ENCODE data around the gene HYAL3. TPM values are rescaled to one million over a fixed set of nuclear protein-coding genes. Genes with fewer than 3 reads are reported as not detected.
A peak's percentile ranks its signal among the peaks of the same experiment; 100 is the strongest.

Gene HYAL3
- total and polyA plus RNA-seq, 2 of the 13 experiments (the other 11 are each of a cell fraction or from before 2014, with no cell fraction given) = 5.5 to 10.4 TPM

DNA sequence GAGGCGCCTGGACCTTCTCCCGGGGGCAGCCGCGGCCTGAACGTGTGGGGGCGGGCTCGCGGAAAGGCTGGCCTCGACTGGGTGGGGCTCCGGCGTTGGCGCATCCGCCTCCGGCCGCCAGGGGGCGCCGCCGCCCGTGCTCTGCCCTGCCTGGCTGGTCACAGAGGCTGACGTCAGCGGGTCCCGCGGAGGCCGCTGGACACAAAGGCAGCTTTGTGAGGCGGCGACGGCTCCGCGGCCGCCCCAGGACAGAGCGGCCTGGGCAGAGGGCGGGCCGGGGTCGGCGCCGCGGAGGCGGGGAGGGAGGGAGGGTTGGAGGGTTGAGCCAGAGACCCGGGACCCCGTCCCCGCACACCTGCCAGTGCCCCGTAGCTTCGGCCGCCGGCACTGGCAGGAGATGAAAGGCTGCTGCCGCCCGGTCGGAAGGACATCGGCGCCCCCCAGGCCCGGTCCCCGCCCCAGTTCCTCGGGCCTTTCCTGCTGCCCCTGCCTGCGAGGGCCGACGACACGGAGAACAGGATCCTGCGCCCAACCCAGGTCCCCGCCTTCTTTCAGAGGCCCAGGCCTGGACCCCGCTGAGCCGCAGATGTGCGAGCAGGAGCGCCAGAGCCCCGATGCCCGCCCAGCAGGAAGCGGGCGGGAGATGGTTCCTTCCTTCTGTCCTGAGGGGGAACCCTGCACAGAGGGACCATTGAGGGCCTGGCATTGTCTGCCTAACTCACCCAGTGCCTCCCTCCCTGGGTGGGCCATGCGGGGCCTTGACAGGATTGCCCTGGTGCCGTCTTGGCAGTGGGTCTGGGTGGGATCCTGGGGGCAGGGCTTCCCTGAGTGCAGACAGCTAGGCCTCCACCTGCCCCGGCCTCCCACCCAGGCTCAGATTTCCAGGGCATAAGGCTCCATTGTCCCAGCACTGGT is 38.9 kb downstream of the HYAL3 start (continued):
- TF ChIP-seq ZBTB14 (CRISPR knock-in tag; IDR thresholded peaks at IDR 0.05) (0 out of 2 replicates have a peak, but pooled peaks have one; percentile 38), TBX2 (CRISPR knock-in tag; IDR thresholded peaks at IDR 0.05; ENCODE audit: borderline replicate concordance) (peak; percentile 97), HNF4A (CRISPR knock-in tag; IDR thresholded peaks at IDR 0.05) (peak; percentile 72), ZNF207 (IDR thresholded peaks at IDR 0.05; ENCODE audit: borderline replicate concordance) (no peak), ZNF205 (CRISPR knock-in tag; IDR thresholded peaks at IDR 0.05) (0 out of 2 replicates have a peak, but pooled peaks have one; percentile 71), ISL2 (CRISPR knock-in tag; IDR thresholded peaks at IDR 0.05) (peak; percentile 87), TBX3 (IDR thresholded peaks at IDR 0.05; ENCODE audit: borderline replicate concordance) (no peak), PRMT3 (CRISPR knock-in tag; IDR thresholded peaks at IDR 0.05; ENCODE audit: borderline replicate concordance, low read depth) (no peak; the same call in 1 of the 2 replicates), RBM39 (IDR thresholded peaks at IDR 0.05; ENCODE audit: low read depth, low read length, poor library complexity, severe bottlenecking) (peak; percentile 67), ZBTB42 (CRISPR knock-in tag; IDR thresholded peaks at IDR 0.05) (peak; percentile 66; the same call in 1 of the 2 replicates), DR1 (CRISPR knock-in tag; IDR thresholded peaks at IDR 0.05) (0 out of 2 replicates have a peak, but pooled peaks have one; percentile 58), ZNF230 (CRISPR knock-in tag; IDR thresholded peaks at IDR 0.05) (no peak), ZFYVE20 (CRISPR knock-in tag; IDR thresholded peaks at IDR 0.05; ENCODE audit: borderline replicate concordance, low read depth) (no peak), ZNF33A (CRISPR knock-in tag; IDR thresholded peaks at IDR 0.05; ENCODE audit: borderline replicate concordance) (no peak), SOX6 (IDR thresholded peaks at IDR 0.05) (no peak), SOX6 (CRISPR knock-in tag; IDR thresholded peaks at IDR 0.05) (peak; percentile 62; the same call in 1 of the 2 replicates)
- TF ChIP-seq, protein P1, sequence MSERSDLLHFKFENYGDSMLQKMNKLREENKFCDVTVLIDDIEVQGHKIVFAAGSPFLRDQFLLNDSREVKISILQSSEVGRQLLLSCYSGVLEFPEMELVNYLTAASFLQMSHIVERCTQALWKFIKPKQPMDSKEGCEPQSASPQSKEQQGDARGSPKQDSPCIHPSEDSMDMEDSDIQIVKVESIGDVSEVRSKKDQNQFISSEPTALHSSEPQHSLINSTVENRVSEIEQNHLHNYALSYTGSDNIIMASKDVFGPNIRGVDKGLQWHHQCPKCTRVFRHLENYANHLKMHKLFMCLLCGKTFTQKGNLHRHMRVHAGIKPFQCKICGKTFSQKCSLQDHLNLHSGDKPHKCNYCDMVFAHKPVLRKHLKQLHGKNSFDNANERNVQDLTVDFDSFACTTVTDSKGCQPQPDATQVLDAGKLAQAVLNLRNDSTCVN (CRISPR knock-in tag; IDR thresholded peaks at IDR 0.05; ENCODE audit: borderline replicate concordance) = 0 out of 2 replicates have a peak, but pooled peaks have one; percentile 29
- TF ChIP-seq, protein P2, sequence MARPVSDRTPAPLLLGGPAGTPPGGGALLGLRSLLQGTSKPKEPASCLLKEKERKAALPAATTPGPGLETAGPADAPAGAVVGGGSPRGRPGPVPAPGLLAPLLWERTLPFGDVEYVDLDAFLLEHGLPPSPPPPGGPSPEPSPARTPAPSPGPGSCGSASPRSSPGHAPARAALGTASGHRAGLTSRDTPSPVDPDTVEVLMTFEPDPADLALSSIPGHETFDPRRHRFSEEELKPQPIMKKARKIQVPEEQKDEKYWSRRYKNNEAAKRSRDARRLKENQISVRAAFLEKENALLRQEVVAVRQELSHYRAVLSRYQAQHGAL (CRISPR knock-in tag; IDR thresholded peaks at IDR 0.05; ENCODE audit: not compliant biosample characterization) = no peak
- TF ChIP-seq, protein P3, sequence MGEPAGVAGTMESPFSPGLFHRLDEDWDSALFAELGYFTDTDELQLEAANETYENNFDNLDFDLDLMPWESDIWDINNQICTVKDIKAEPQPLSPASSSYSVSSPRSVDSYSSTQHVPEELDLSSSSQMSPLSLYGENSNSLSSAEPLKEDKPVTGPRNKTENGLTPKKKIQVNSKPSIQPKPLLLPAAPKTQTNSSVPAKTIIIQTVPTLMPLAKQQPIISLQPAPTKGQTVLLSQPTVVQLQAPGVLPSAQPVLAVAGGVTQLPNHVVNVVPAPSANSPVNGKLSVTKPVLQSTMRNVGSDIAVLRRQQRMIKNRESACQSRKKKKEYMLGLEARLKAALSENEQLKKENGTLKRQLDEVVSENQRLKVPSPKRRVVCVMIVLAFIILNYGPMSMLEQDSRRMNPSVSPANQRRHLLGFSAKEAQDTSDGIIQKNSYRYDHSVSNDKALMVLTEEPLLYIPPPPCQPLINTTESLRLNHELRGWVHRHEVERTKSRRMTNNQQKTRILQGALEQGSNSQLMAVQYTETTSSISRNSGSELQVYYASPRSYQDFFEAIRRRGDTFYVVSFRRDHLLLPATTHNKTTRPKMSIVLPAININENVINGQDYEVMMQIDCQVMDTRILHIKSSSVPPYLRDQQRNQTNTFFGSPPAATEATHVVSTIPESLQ (CRISPR knock-in tag; conservative IDR thresholded peaks at IDR 0.05) = no peak
- TF ChIP-seq, protein P4, sequence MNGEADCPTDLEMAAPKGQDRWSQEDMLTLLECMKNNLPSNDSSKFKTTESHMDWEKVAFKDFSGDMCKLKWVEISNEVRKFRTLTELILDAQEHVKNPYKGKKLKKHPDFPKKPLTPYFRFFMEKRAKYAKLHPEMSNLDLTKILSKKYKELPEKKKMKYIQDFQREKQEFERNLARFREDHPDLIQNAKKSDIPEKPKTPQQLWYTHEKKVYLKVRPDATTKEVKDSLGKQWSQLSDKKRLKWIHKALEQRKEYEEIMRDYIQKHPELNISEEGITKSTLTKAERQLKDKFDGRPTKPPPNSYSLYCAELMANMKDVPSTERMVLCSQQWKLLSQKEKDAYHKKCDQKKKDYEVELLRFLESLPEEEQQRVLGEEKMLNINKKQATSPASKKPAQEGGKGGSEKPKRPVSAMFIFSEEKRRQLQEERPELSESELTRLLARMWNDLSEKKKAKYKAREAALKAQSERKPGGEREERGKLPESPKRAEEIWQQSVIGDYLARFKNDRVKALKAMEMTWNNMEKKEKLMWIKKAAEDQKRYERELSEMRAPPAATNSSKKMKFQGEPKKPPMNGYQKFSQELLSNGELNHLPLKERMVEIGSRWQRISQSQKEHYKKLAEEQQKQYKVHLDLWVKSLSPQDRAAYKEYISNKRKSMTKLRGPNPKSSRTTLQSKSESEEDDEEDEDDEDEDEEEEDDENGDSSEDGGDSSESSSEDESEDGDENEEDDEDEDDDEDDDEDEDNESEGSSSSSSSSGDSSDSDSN (CRISPR knock-in tag; IDR thresholded peaks at IDR 0.05) = peak; percentile 98
